GM23338 (cell line): ENCODE results near the gene TBX3. TPM values are rescaled to one million over a fixed set of nuclear protein-coding genes. Genes with fewer than 3 reads are reported as not detected.

Experiments used
- ATAC-seq: fragments of 200-7000 bp; cut with Tn5 transposase; 3 replicates; pipeline ENCODE4 v1.9.1; 2020
- DNase-seq: peaks from one replicate; pipeline ENCODE4 v3.0.0-alpha.2; 2015; ENCODE audit warnings: low spot score
- H2AFZ ChIP-seq: fragments of 200-600 bp; sonication (generic); 2 replicates; pipeline ENCODE4 v1.8.0; 2016; ENCODE audit warnings: antibody characterized with exemption, mild to moderate bottlenecking, moderate library complexity
- H3F3A ChIP-seq: fragments of 200-600 bp; sonication (generic); replicated peaks from 2 replicates; pipeline ENCODE4 v1.8.0; 2017; ENCODE audit warnings: antibody characterized with exemption, mixed run types, low read depth
- H3K27ac ChIP-seq: fragments of 200-600 bp; sonication (generic); 2 replicates; pipeline ENCODE4 v1.6.1; 2016; ENCODE audit warnings: low read depth
- H3K27me3 ChIP-seq: fragments of 200-600 bp; sonication (generic); 2 replicates; pipeline ENCODE4 v1.8.0; 2016; ENCODE audit warnings: mild to moderate bottlenecking, mixed run types, moderate library complexity; ENCODE audit not compliant: insufficient read depth
- H3K36me3 ChIP-seq: fragments of 200-600 bp; sonication (generic); 2 replicates; pipeline ENCODE4 v1.8.0; 2016; ENCODE audit warnings: mild to moderate bottlenecking; ENCODE audit not compliant: insufficient read depth
- H3K4me1 ChIP-seq: fragments of 200-600 bp; sonication (generic); 2 replicates; pipeline ENCODE4 v1.8.0; 2016; ENCODE audit warnings: mild to moderate bottlenecking, moderate library complexity; ENCODE audit not compliant: insufficient read depth
- H3K4me2 ChIP-seq: fragments of 200-600 bp; sonication (generic); 2 replicates; pipeline ENCODE4 v1.7.1; 2017; ENCODE audit warnings: mixed run types
- H3K4me3 ChIP-seq: fragments of 200-600 bp; sonication (generic); 2 replicates; pipeline ENCODE4 v1.6.1; 2016; ENCODE audit warnings: mixed run types
- H3K79me2 ChIP-seq: fragments of 200-600 bp; sonication (generic); replicated peaks from 2 replicates; pipeline ENCODE4 v1.8.0; 2017; ENCODE audit warnings: mild to moderate bottlenecking; ENCODE audit not compliant: insufficient read depth
- H3K9me2 ChIP-seq: fragments of 200-600 bp; sonication (generic); 2 replicates; pipeline ENCODE4 v1.8.0; 2017; ENCODE audit not compliant: insufficient read depth
- H4K20me1 ChIP-seq: fragments of 200-600 bp; sonication (generic); replicated peaks from 2 replicates; pipeline ENCODE4 v1.8.0; 2017; ENCODE audit warnings: mild to moderate bottlenecking; ENCODE audit not compliant: insufficient read depth
- H3K27ac Mint-ChIP-seq: 2 replicates; pipeline ENCODE4 v1.8.0; 2020; ENCODE audit warnings: inconsistent platforms, mild to moderate bottlenecking, moderate library complexity, mixed read lengths
- H3K27me3 Mint-ChIP-seq: 3 replicates; pipeline ENCODE4 v1.8.0; 2022; ENCODE audit warnings: low read depth, mild to moderate bottlenecking, moderate library complexity, mixed read lengths, inconsistent platforms; ENCODE audit not compliant: insufficient read depth, poor library complexity
- H3K36me3 Mint-ChIP-seq: 3 replicates; pipeline ENCODE4 v1.8.0; 2021; ENCODE audit warnings: low read depth, mild to moderate bottlenecking, inconsistent platforms, moderate library complexity, mixed read lengths
- H3K4me1 Mint-ChIP-seq: 3 replicates; pipeline ENCODE4 v1.8.0; 2020; ENCODE audit warnings: mild to moderate bottlenecking, inconsistent platforms, mixed read lengths
- H3K4me3 Mint-ChIP-seq: 3 replicates; pipeline ENCODE4 v1.8.0; 2021; ENCODE audit warnings: moderate library complexity, mild to moderate bottlenecking, inconsistent platforms, mixed read lengths
- H3K9me3 Mint-ChIP-seq: 3 replicates; pipeline ENCODE4 v1.8.0; 2020; ENCODE audit warnings: moderate library complexity, mild to moderate bottlenecking, inconsistent platforms, mixed read lengths
- ETS1 ChIP-seq: IDR thresholded peaks from 2 replicates; pipeline ENCODE4 v1.6.1; 2016; ENCODE audit warnings: antibody characterized with exemption
- EZH2 ChIP-seq: fragments of 200-600 bp; sonication (generic); IDR thresholded peaks from one replicate; pipeline ENCODE4 v1.8.0; 2017; ENCODE audit warnings: antibody characterized with exemption, mild to moderate bottlenecking, low read depth; ENCODE audit not compliant: unreplicated experiment
- EZH2phosphoT487 ChIP-seq: fragments of 200-600 bp; sonication (generic); IDR thresholded peaks from one replicate; pipeline ENCODE4 v1.8.1; 2018; ENCODE audit warnings: antibody characterized with exemption; ENCODE audit not compliant: unreplicated experiment
- REST ChIP-seq: IDR thresholded peaks from one replicate; pipeline ENCODE4 v1.6.1; 2018; ENCODE audit warnings: antibody characterized with exemption; ENCODE audit not compliant: unreplicated experiment
- ZNF114 ChIP-seq: fragments of 250-450 bp; sonication (Bioruptor Pico); IDR thresholded peaks from 2 replicates; pipeline ENCODE4 v1.5.0; 2020; ENCODE audit warnings: mild to moderate bottlenecking, moderate library complexity
- ZNF331 ChIP-seq: fragments of 250-450 bp; sonication (Bioruptor Pico); IDR thresholded peaks from 2 replicates; pipeline ENCODE4 v1.5.0; 2020; ENCODE audit warnings: low read depth, mild to moderate bottlenecking, moderate library complexity
- polyA plus RNA-seq: library from polyadenylated mRNA; unstranded; fragments of >200 nt; fragmentation: Nextera tagmentation; extraction: Ambion mirVana; gene quantifications from 2 replicates; pipeline ENCODE4 v1.2.1, GENCODE V29; 2016
- total RNA-seq: library from RNA; depleted of rRNA; stranded (reverse); fragments of >200 nt; shearing (Covaris generic); gene quantifications from 2 replicates; pipeline ENCODE4 v1.2.3, GENCODE V29; 2014

Gene TBX3
- total and polyA plus RNA-seq, 2 experiments from 2014 or later = 0.18 to 0.24 TPM

- H3K4me1 ChIP-seq = peaks cover 69% of the 10 kb centered on the region
- TF ChIP-seq ETS1 (no peak), ZNF114 (no peak), EZH2 (peak; percentile 55)
- Mint-ChIP-seq H3K27ac (no peak overlapping the region), H3K27me3 (peaks cover 80% of the 10 kb centered on the region), H3K4me3 (no peak overlapping the region), H3K36me3 (no peaks in the 10 kb centered on the region), H3K9me3 (no peaks in the 10 kb centered on the region; the same call in 2 of the 3 replicates), H3K4me1 (peaks cover 55% of the 10 kb centered on the region)
- no peak overlapping the region for H2AFZ ChIP-seq
- H3K27me3 ChIP-seq = peaks cover 99% of the 10 kb centered on the region
- H3F3A ChIP-seq = peaks cover 21% of the 10 kb centered on the region
- H3K4me3 ChIP-seq = 0 out of 2 replicates have a peak overlapping the region, but pooled peaks have one; percentile 39
- no peaks in the 10 kb centered on the region for H3K9me2 ChIP-seq
- no peaks in the 10 kb centered on the region for H3K79me2 ChIP-seq
- peaks cover 10% of the 10 kb centered on the region; the same call in 1 of the 2 replicates for H4K20me1 ChIP-seq
- H3K27ac ChIP-seq = no peak overlapping the region
- peak overlapping the region; percentile 60 for H3K4me2 ChIP-seq
- H3K36me3 ChIP-seq = no peaks in the 10 kb centered on the region
- DNase-seq (no peak), ATAC-seq (no peak)
Measured at GRCh38 chr12:114701553-114701952, 17.6 kb upstream of the TBX3 start.

- peaks cover 73% of the 10 kb centered on the region for H3K4me1 ChIP-seq
- peaks cover 100% of the 10 kb centered on the region for H3K27me3 ChIP-seq
- H2AFZ ChIP-seq = no peak overlapping the region
- H3K4me2 ChIP-seq = peak overlapping the region; percentile 74; the same call in 1 of the 2 replicates
- peaks cover 12% of the 10 kb centered on the region for H4K20me1 ChIP-seq
- Mint-ChIP-seq H3K4me3 (no peak overlapping the region; the same call in 2 of the 3 replicates), H3K27me3 (peaks cover 85% of the 10 kb centered on the region), H3K27ac (no peak overlapping the region), H3K36me3 (no peaks in the 10 kb centered on the region), H3K4me1 (peaks cover 59% of the 10 kb centered on the region), H3K9me3 (no peaks in the 10 kb centered on the region; the same call in 2 of the 3 replicates)
- TF ChIP-seq EZH2 = peak; percentile 44
- TF ChIP-seq ZNF331 (CRISPR knock-in tag) = no peak
- no peaks in the 10 kb centered on the region for H3K9me2 ChIP-seq
- DNase-seq (no peak), ATAC-seq (no peak)
- no peak overlapping the region for H3K4me3 ChIP-seq
- no peaks in the 10 kb centered on the region for H3K36me3 ChIP-seq
- no peaks in the 10 kb centered on the region for H3K79me2 ChIP-seq
- no peak overlapping the region for H3K27ac ChIP-seq
- H3F3A ChIP-seq = peaks cover 24% of the 10 kb centered on the region
Measured at GRCh38 chr12:114701104-114701414, 17.1 kb upstream of the TBX3 start.

GRCh38 chr12:114700392-114701103, 16.6 kb upstream of the TBX3 start:
- peaks cover 59% of the 10 kb centered on the region for H3K4me1 Mint-ChIP-seq

More at GRCh38 chr12:114700392-114701103, 16.6 kb upstream of the TBX3 start:
- peak overlapping the region; percentile 74 for H3K4me2 ChIP-seq
- no peak overlapping the region for H2AFZ ChIP-seq
- H3K9me2 ChIP-seq = no peaks in the 10 kb centered on the region
- no peaks in the 10 kb centered on the region for H3K36me3 ChIP-seq
- no peak overlapping the region for H3K27ac Mint-ChIP-seq
- ATAC-seq = peak; percentile 8
- TF ChIP-seq EZH2phosphoT487 = peak; percentile 21
- TF ChIP-seq EZH2 = peak; percentile 93
- no peak for TF ChIP-seq REST
- H3F3A ChIP-seq = peaks cover 29% of the 10 kb centered on the region
- peak overlapping the region; percentile 49 for H3K4me3 Mint-ChIP-seq
- no peaks in the 10 kb centered on the region for H3K36me3 Mint-ChIP-seq
- H3K27me3 ChIP-seq = peaks cover 100% of the 10 kb centered on the region
- DNase-seq = no peak
- H3K4me1 ChIP-seq = peaks cover 78% of the 10 kb centered on the region
- H3K27me3 Mint-ChIP-seq = peaks cover 90% of the 10 kb centered on the region
- H3K4me3 ChIP-seq = peak overlapping the region; percentile 46
- H3K27ac ChIP-seq = no peak overlapping the region
- peaks cover 17% of the 10 kb centered on the region for H4K20me1 ChIP-seq
- H3K79me2 ChIP-seq = no peaks in the 10 kb centered on the region
- no peaks in the 10 kb centered on the region; the same call in 2 of the 3 replicates for H3K9me3 Mint-ChIP-seq
